Adrenal gland (tissue), 5 donors: Measurements from ENCODE around the gene STX2.

ENCODE experiments used
- POLR2A ChIP-seq, 2 donors: fragments of 450-650 bp; IDR thresholded peaks; one replicate each; pipeline ENCODE4 v1.6.1; 2017; ENCODE audit warnings: antibody characterized with exemption in 2 of 2, mild to moderate bottlenecking in 2 of 2, moderate library complexity in 1 of 2
- TF ChIP-seq, protein P1 (sequence below), 6 experiments: fragments of 450-650 bp in 4 of 6; fragments of 200-600 bp in 2 of 6; sonication (generic) in 1 of 6; IDR thresholded peaks; 1 replicate in 5 of 6; 2 replicates in 1 of 6; pipeline versions ENCODE4 v1.5.1 to v1.8.0; 2016 to 2021; ENCODE audit warnings: antibody characterized with exemption in 6 of 6, mild to moderate bottlenecking in 2 of 6, moderate library complexity in 1 of 6
- donor health status: DM: no; HTN: no; CAD: no.

DNA sequence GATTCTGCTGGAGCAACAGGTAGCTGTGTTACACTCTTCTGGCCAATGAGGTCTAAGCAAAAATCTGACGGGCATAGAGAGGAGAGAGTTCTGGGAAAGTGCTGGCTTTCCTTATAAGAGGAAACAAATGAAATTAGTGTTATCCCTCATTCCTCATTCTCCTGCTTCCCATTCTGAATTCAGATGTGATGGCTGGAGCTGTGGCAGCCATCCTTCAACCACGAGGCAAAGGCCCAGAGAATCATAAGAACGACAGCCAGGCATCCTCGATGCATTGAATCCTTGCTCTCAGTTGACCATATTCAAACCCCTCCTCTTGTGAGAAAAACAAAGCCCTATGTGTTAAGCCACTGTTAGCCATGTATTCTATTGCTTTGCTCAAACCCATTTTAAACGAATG, 95.4 kb downstream of the STX2 start:
- TF ChIP-seq, protein P1, sequence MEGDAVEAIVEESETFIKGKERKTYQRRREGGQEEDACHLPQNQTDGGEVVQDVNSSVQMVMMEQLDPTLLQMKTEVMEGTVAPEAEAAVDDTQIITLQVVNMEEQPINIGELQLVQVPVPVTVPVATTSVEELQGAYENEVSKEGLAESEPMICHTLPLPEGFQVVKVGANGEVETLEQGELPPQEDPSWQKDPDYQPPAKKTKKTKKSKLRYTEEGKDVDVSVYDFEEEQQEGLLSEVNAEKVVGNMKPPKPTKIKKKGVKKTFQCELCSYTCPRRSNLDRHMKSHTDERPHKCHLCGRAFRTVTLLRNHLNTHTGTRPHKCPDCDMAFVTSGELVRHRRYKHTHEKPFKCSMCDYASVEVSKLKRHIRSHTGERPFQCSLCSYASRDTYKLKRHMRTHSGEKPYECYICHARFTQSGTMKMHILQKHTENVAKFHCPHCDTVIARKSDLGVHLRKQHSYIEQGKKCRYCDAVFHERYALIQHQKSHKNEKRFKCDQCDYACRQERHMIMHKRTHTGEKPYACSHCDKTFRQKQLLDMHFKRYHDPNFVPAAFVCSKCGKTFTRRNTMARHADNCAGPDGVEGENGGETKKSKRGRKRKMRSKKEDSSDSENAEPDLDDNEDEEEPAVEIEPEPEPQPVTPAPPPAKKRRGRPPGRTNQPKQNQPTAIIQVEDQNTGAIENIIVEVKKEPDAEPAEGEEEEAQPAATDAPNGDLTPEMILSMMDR (IDR thresholded peaks at IDR 0.05), result no peak
- TF ChIP-seq POLR2A (IDR thresholded peaks at IDR 0.05), result no peak
